HCT116 (cell line): ENCODE measurements around the gene LRRN2. TPM values are rescaled to one million over a fixed set of nuclear protein-coding genes. Genes with fewer than 3 reads are reported as not detected.

Experiments
- ATAC-seq: fragments of 200-7000 bp; cut with Tn5 transposase; 2 replicates; pipeline ENCODE4 v1.9.1; 2020; ENCODE audit warnings: mild to moderate bottlenecking, moderate library complexity
- BruUV-seq: library from RNA; stranded (reverse); fragments of 400-500 nt; replicated peaks from 2 replicates; lab custom pipeline; 2021; lab: Mats Ljungman, UMichigan
- CTCF ChIA-PET: fragments of 300-600 bp; sonication (Branson Sonifier 250); formaldehyde crosslinking; loops from one replicate; lab custom pipeline; 2021; ENCODE audit warnings: antibody characterized with exemption; lab: Charles Lee
- POLR2A ChIA-PET: fragments of 300-600, 350-600 bp; sonication (Branson Sonifier 250); formaldehyde crosslinking; loops from one replicate; lab custom pipeline; 2021; ENCODE audit warnings: antibody characterized with exemption; lab: Charles Lee
- RAD21 ChIA-PET, 2 experiments: fragments of 300-600 bp; sonication (Branson Sonifier 250); formaldehyde crosslinking; loops; one replicate each; lab custom pipeline; 2023; ENCODE audit warnings: low total read pairs in 2 of 2; ENCODE audit not compliant: uncharacterized antibody in 2 of 2, unreplicated experiment in 2 of 2, low non-redundant PET in 1 of 2; lab: Charles Lee
- DNase-seq: peaks from one replicate; pipeline ENCODE4 v3.0.0-alpha.2; 2010; ENCODE audit warnings: low read depth, low spot score
- H2AFZ ChIP-seq: fragments of 200-600 bp; shearing (Covaris generic), sonication (generic); 2 replicates; pipeline ENCODE4 v1.6.1; 2017; ENCODE audit warnings: low read depth, mixed run types, mixed read lengths, antibody characterized with exemption, low read length; ENCODE audit not compliant: poor library complexity, severe bottlenecking
- H3K27ac ChIP-seq: 2 replicates; pipeline ENCODE4 v1.5.1; 2012; ENCODE audit warnings: low read depth, low read length
- H3K27me3 ChIP-seq: fragments of 200-600 bp; sonication (generic); 2 replicates; pipeline ENCODE4 v1.6.1; 2016; ENCODE audit warnings: mixed run types, low read length, mixed read lengths; ENCODE audit not compliant: insufficient read depth
- H3K36me3 ChIP-seq, 2 experiments: fragments of 200-500 bp in 1 of 2; fragments of 200-600 bp in 1 of 2; sonication (Bioruptor generic) in 1 of 2; sonication (generic) in 1 of 2; 2 replicates each; pipeline versions ENCODE4 v1.5.1 to v1.6.1; 2014 to 2016; ENCODE audit warnings: low read length in 2 of 2, inconsistent platforms in 1 of 2, mixed read lengths in 1 of 2, mixed run types in 1 of 2; ENCODE audit not compliant: insufficient read depth in 2 of 2, control insufficient read depth in 1 of 2
- H3K4me1 ChIP-seq, 2 experiments: fragments of 200-600 bp in 1 of 2; sonication (generic) in 1 of 2; 2 replicates each; pipeline versions ENCODE4 v1.5.1 to v1.6.1; 2012 to 2017; ENCODE audit warnings: low read length in 2 of 2, inconsistent platforms in 1 of 2, mild to moderate bottlenecking in 1 of 2, mixed read lengths in 1 of 2, mixed run types in 1 of 2, moderate library complexity in 1 of 2; ENCODE audit not compliant: insufficient read depth in 2 of 2, control insufficient read depth in 1 of 2
- H3K4me2 ChIP-seq: fragments of 200-600 bp; sonication (generic); 2 replicates; pipeline ENCODE4 v1.6.1; 2017; ENCODE audit warnings: mixed run types, low read length, mixed read lengths
- H3K4me3 ChIP-seq, 2 experiments: fragments of 200-600 bp in 1 of 2; sonication (generic) in 1 of 2; replicated peaks in 1 of 2; 2 replicates each; pipeline ENCODE4 v1.5.1; 2011 to 2016; ENCODE audit warnings: low read length in 2 of 2, control low read depth in 1 of 2, low read depth in 1 of 2, mild to moderate bottlenecking in 1 of 2, mixed read lengths in 1 of 2, mixed run types in 1 of 2
- H3K79me2 ChIP-seq: fragments of 200-600 bp; sonication (generic); 2 replicates; pipeline ENCODE4 v1.6.1; 2017; ENCODE audit warnings: mild to moderate bottlenecking, mixed run types, low read length, moderate library complexity, mixed read lengths; ENCODE audit not compliant: insufficient read depth
- H3K9ac ChIP-seq: fragments of 200-600 bp; sonication (generic); 2 replicates; pipeline ENCODE4 v1.6.1; 2016; ENCODE audit warnings: low read length, mixed read lengths
- H3K9me2 ChIP-seq: fragments of 200-600 bp; sonication (generic), shearing (Covaris generic); 2 replicates; pipeline ENCODE4 v1.6.1; 2017; ENCODE audit warnings: mixed run types, mild to moderate bottlenecking, moderate library complexity; ENCODE audit not compliant: insufficient read depth
- H3K9me3 ChIP-seq, 2 experiments: fragments of 200-500 bp in 1 of 2; fragments of 200-600 bp in 1 of 2; sonication (Bioruptor generic) in 1 of 2; sonication (generic) in 1 of 2; 2 replicates each; pipeline ENCODE4 v1.6.1; 2014 to 2017; ENCODE audit warnings: low read length in 2 of 2, mixed read lengths in 2 of 2, inconsistent platforms in 1 of 2, low read depth in 1 of 2, mild to moderate bottlenecking in 1 of 2, mixed run types in 1 of 2, moderate library complexity in 1 of 2; ENCODE audit not compliant: control insufficient read depth in 1 of 2, insufficient read depth in 1 of 2
- H4K20me1 ChIP-seq: fragments of 200-600 bp; sonication (generic), shearing (Covaris generic); 2 replicates; pipeline ENCODE4 v1.6.1; 2017; ENCODE audit warnings: mixed run types, mild to moderate bottlenecking, moderate library complexity; ENCODE audit not compliant: insufficient read depth
- CBX3 ChIP-seq: IDR thresholded peaks from 2 replicates; pipeline ENCODE4 v1.6.1; 2012; ENCODE audit warnings: low read depth
- ELF1 ChIP-seq: IDR thresholded peaks from 2 replicates; pipeline ENCODE4 v1.6.1; 2012; ENCODE audit warnings: low read depth, borderline replicate concordance
- FOSL1 ChIP-seq: IDR thresholded peaks from 2 replicates; pipeline ENCODE4 v1.6.1; 2012; ENCODE audit warnings: low read depth
- POLR2A ChIP-seq: IDR thresholded peaks from 2 replicates; pipeline ENCODE4 v1.7.0; 2011; ENCODE audit warnings: borderline replicate concordance; ENCODE audit not compliant: insufficient read depth, insufficient read length; ENCODE audit errors: extremely low read depth
- RAD21 ChIP-seq: IDR thresholded peaks from 2 replicates; pipeline ENCODE4 v1.6.1; 2012; ENCODE audit warnings: low read depth, mild to moderate bottlenecking
- SP1 ChIP-seq: IDR thresholded peaks from 2 replicates; pipeline ENCODE4 v1.6.1; 2012; ENCODE audit warnings: low read depth
- SRF ChIP-seq: IDR thresholded peaks from 2 replicates; pipeline ENCODE4 v1.6.1; 2012; ENCODE audit warnings: low read depth
- TCF7L2 ChIP-seq: IDR thresholded peaks from 2 replicates; pipeline ENCODE4 v1.7.0; 2011; ENCODE audit warnings: borderline replicate concordance, inconsistent platforms; ENCODE audit not compliant: insufficient read depth, insufficient read length; ENCODE audit errors: extremely low read depth
- YY1 ChIP-seq: IDR thresholded peaks from 2 replicates; pipeline ENCODE4 v1.6.1; 2011; ENCODE audit warnings: low read length, low read depth, moderate library complexity, mild to moderate bottlenecking; ENCODE audit not compliant: insufficient replicate concordance; ENCODE audit errors: extremely low read depth
- intact Hi-C: fragments of 100-400 bp; cut with micrococcal nuclease; formaldehyde crosslinking; loops from 2 replicates; pipeline ENCODE4 v1.10.0; 2022
- total RNA-seq: library from RNA; stranded (reverse); gene quantifications from one replicate; pipeline ENCODE4 v1.2.1, GENCODE V29; 2021; ENCODE audit not compliant: unreplicated experiment
- TF ChIP-seq, protein P1 (sequence below): IDR thresholded peaks from 2 replicates; pipeline ENCODE4 v1.6.1; 2012; ENCODE audit warnings: low read depth
- TF ChIP-seq, protein P2 (sequence below), 3 experiments: fragments of 200-600 bp in 1 of 3; sonication (generic) in 1 of 3; IDR thresholded peaks in 2 of 3; conservative IDR thresholded peaks in 1 of 3; 2 replicates each; pipeline ENCODE4 v1.5.1; 2012 to 2017; ENCODE audit warnings: low read depth in 2 of 3, low read length in 2 of 3, antibody characterized with exemption in 1 of 3, borderline replicate concordance in 1 of 3, control low read depth in 1 of 3, mild to moderate bottlenecking in 1 of 3, mixed read lengths in 1 of 3, mixed run types in 1 of 3, moderate library complexity in 1 of 3; ENCODE audit not compliant: insufficient read depth in 1 of 3
- TF ChIP-seq, protein P3 (sequence below): IDR thresholded peaks from 2 replicates; pipeline ENCODE4 v1.6.1; 2012
- TF ChIP-seq, protein P4 (sequence below): IDR thresholded peaks from 2 replicates; pipeline ENCODE4 v1.6.1; 2012

LRRN2 gene
- total RNA-seq, 1 experiment from 2014 or later: 3.2 TPM

DNA sequence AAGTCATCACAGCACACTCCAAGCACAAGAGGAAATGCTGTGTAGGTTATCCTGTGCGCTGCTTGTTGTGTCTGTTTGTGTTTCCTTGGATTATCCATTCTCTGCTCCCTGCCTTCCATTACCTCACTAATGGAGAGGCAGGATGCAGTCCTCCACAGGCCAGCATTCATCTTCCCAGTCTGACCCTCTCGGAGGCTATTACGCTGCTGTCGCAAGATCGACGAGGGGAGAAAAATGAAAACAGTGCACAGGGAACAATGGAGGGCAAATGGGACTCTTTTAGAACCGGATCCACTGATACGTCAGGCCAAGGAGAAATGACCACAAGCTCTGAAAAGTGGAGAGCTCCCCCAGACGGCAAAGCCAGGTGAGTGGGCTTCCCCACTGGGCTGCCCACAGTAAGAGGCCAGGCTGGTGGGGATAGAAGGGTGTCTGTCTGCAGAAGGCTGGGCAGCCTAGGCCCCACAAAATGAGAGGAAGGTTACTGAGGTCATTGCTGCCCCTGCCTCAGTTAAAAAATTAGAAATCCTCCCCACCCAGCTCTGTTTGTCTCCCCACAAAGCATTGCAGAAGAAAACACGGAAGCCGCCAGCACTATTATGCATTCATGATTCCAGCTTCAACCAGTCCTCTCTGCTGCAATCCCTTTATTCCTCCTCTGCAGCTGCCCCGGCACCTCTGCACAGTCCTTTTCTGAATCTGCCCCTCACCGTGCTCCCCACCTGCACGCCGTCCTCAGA is 21.7 kb downstream of the LRRN2 start:
- H3K4me3 ChIP-seq: no peak overlapping the region
- POLR2A ChIA-PET: no interaction called here

DNA sequence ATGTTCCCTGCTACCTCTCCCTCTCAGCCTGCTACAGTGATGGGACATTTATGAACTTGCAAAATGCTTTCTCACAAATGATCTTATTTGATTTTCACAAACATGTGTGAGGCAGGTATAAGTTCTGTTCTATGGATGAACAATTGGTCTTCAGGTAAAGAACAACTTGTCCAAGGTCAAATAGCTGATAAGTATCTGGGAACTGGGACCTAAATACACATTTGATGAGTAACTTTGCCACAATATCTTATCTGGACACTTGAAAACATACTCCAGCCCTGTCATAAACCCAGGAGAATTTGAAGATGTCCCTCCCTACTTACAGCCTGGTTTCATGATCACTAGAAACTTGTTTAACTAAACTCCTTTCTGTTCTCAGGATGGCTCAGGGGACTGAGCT is 23.0 kb downstream of the LRRN2 start:
- ChIA-PET CTCF (no interaction called here), POLR2A (no interaction called here), RAD21 (no interaction called here)
- ATAC-seq (no peak), DNase-seq (no peak)
- Histone ChIP-seq H3K4me1 (no peaks in the 10 kb centered on the region), H2AFZ (no peak overlapping the region), H4K20me1 (no peaks in the 10 kb centered on the region), H3K9me3 (no peaks in the 10 kb centered on the region), H3K79me2 (no peaks in the 10 kb centered on the region), H3K27me3 (no peaks in the 10 kb centered on the region), H3K4me3 (no peak overlapping the region), H3K4me2 (no peak overlapping the region), H3K9ac (no peak overlapping the region), H3K9me2 (no peaks in the 10 kb centered on the region), H3K36me3 (no peaks in the 10 kb centered on the region), H3K27ac (no peak overlapping the region)
- no TSS peak for BruUV-seq
- intact Hi-C loops: no loop called here
- no peak for TF ChIP-seq SRF
- TF ChIP-seq FOSL1: no peak
- no peak for TF ChIP-seq CBX3
- no peak for TF ChIP-seq RAD21
- no peak for TF ChIP-seq POLR2A
- TF ChIP-seq TCF7L2: no peak
- TF ChIP-seq, protein P1, sequence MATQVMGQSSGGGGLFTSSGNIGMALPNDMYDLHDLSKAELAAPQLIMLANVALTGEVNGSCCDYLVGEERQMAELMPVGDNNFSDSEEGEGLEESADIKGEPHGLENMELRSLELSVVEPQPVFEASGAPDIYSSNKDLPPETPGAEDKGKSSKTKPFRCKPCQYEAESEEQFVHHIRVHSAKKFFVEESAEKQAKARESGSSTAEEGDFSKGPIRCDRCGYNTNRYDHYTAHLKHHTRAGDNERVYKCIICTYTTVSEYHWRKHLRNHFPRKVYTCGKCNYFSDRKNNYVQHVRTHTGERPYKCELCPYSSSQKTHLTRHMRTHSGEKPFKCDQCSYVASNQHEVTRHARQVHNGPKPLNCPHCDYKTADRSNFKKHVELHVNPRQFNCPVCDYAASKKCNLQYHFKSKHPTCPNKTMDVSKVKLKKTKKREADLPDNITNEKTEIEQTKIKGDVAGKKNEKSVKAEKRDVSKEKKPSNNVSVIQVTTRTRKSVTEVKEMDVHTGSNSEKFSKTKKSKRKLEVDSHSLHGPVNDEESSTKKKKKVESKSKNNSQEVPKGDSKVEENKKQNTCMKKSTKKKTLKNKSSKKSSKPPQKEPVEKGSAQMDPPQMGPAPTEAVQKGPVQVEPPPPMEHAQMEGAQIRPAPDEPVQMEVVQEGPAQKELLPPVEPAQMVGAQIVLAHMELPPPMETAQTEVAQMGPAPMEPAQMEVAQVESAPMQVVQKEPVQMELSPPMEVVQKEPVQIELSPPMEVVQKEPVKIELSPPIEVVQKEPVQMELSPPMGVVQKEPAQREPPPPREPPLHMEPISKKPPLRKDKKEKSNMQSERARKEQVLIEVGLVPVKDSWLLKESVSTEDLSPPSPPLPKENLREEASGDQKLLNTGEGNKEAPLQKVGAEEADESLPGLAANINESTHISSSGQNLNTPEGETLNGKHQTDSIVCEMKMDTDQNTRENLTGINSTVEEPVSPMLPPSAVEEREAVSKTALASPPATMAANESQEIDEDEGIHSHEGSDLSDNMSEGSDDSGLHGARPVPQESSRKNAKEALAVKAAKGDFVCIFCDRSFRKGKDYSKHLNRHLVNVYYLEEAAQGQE: no peak
- TF ChIP-seq, protein P2, sequence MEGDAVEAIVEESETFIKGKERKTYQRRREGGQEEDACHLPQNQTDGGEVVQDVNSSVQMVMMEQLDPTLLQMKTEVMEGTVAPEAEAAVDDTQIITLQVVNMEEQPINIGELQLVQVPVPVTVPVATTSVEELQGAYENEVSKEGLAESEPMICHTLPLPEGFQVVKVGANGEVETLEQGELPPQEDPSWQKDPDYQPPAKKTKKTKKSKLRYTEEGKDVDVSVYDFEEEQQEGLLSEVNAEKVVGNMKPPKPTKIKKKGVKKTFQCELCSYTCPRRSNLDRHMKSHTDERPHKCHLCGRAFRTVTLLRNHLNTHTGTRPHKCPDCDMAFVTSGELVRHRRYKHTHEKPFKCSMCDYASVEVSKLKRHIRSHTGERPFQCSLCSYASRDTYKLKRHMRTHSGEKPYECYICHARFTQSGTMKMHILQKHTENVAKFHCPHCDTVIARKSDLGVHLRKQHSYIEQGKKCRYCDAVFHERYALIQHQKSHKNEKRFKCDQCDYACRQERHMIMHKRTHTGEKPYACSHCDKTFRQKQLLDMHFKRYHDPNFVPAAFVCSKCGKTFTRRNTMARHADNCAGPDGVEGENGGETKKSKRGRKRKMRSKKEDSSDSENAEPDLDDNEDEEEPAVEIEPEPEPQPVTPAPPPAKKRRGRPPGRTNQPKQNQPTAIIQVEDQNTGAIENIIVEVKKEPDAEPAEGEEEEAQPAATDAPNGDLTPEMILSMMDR (IDR thresholded peaks at IDR 0.05 in 2 of 3, conservative IDR thresholded peaks at IDR 0.05 in 1 of 3; ENCODE audit: borderline replicate concordance in 1 of 3, insufficient read depth in 1 of 3, low read depth in 2 of 3, low read length in 2 of 3): no peak
- no peak for TF ChIP-seq ELF1
- TF ChIP-seq, protein P3, sequence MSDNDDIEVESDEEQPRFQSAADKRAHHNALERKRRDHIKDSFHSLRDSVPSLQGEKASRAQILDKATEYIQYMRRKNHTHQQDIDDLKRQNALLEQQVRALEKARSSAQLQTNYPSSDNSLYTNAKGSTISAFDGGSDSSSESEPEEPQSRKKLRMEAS: no peak
- TF ChIP-seq YY1: no peak
- no peak for TF ChIP-seq SP1
- TF ChIP-seq, protein P4, sequence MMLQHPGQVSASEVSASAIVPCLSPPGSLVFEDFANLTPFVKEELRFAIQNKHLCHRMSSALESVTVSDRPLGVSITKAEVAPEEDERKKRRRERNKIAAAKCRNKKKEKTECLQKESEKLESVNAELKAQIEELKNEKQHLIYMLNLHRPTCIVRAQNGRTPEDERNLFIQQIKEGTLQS: no peak

More for the DNA sequence above, 21.7 kb downstream of the LRRN2 start:
- Histone ChIP-seq H3K9ac (no peak overlapping the region), H3K27ac (no peak overlapping the region), H3K36me3 (no peaks in the 10 kb centered on the region), H3K4me2 (no peak overlapping the region), H3K9me3 (no peaks in the 10 kb centered on the region), H2AFZ (no peak overlapping the region), H3K9me2 (no peaks in the 10 kb centered on the region), H3K27me3 (no peaks in the 10 kb centered on the region), H3K4me1 (no peaks in the 10 kb centered on the region), H3K79me2 (no peaks in the 10 kb centered on the region), H4K20me1 (no peaks in the 10 kb centered on the region)
- no peak for DNase-seq
- TF ChIP-seq FOSL1 (no peak), RAD21 (no peak)
- RAD21 ChIA-PET: no interaction called here
- intact Hi-C loops: no loop called here
- no TSS peak for BruUV-seq
- CTCF ChIA-PET: no interaction called here
- no peak for ATAC-seq
